Stomach (tissue), 9 donors: ENCODE results near the gene KIF18B. TPM values are rescaled to one million over a fixed set of nuclear protein-coding genes. Genes with fewer than 3 reads are reported as not detected.

Source experiments
- DNase-seq, 2 donors: peaks; one replicate each; pipeline versions ENCODE4 v3.0.0 to v3.0.0-alpha.2; 2013 to 2019
- H3K27ac ChIP-seq, 5 donors: fragments of 200-600 bp in 4 of 5; sonication (generic) in 4 of 5; one replicate each; pipeline ENCODE4 v1.5.1; 2013 to 2019; ENCODE audit warnings: mild to moderate bottlenecking in 1 of 5, moderate library complexity in 1 of 5
- H3K27me3 ChIP-seq, 3 donors: fragments of 200-600 bp; sonication (generic); one replicate each; pipeline ENCODE4 v1.5.1; 2017 to 2019; ENCODE audit warnings: mixed run types in 1 of 3
- H3K36me3 ChIP-seq, 4 donors: fragments of 200-600 bp; sonication (generic); 1 replicate in 3 of 4; 2 replicates in 1 of 4; pipeline ENCODE4 v1.5.1; 2016 to 2019
- H3K4me1 ChIP-seq, 4 donors: fragments of 200-600 bp; sonication (generic); one replicate each; pipeline ENCODE4 v1.5.1; 2016 to 2019
- H3K4me3 ChIP-seq, 4 donors: fragments of 200-600 bp; sonication (generic) in 3 of 4; one replicate each; pipeline ENCODE4 v1.5.1; 2016 to 2019; ENCODE audit warnings: mild to moderate bottlenecking in 1 of 4
- H3K9me3 ChIP-seq, 4 donors: fragments of 200-600 bp; sonication (generic); one replicate each; pipeline ENCODE4 v1.5.1; 2016 to 2019
- CTCF ChIP-seq, 7 experiments: fragments of 450-650 bp in 4 of 7; fragments of 200-600 bp in 3 of 7; sonication (generic) in 3 of 7; IDR thresholded peaks; one replicate each; pipeline ENCODE4 v1.5.1; 2016 to 2019; ENCODE audit warnings: antibody characterized with exemption in 7 of 7, control low read depth in 2 of 7, mild to moderate bottlenecking in 1 of 7
- EP300 ChIP-seq: sonication (generic); formaldehyde crosslinking; IDR thresholded peaks from one replicate; pipeline ENCODE4 v1.6.1; 2017; ENCODE audit warnings: antibody characterized with exemption
- POLR2A ChIP-seq, 4 donors: fragments of 450-650 bp; IDR thresholded peaks; one replicate each; pipeline ENCODE4 v1.6.1; 2016; ENCODE audit warnings: antibody characterized with exemption in 4 of 4, control low read depth in 2 of 4, mild to moderate bottlenecking in 1 of 4, moderate library complexity in 1 of 4
- POLR2AphosphoS5 ChIP-seq, 3 donors: sonication (generic); formaldehyde crosslinking; IDR thresholded peaks; one replicate each; pipeline ENCODE4 v1.6.1; 2016; ENCODE audit warnings: antibody characterized with exemption in 3 of 3
- WGBS, 5 donors: extraction: QIAGEN DNeasy Blood & Tissue Kit in 3 of 5; methylation state at CpG; one replicate each; pipeline versions ENCODE4 v1.1.5 to v1.1.7; 2013 to 2018; 5-methylcytosine and 5-hydroxymethylcytosine counted together
- intact Hi-C: fragments of 100-400 bp; cut with DNase I; formaldehyde crosslinking; loops from one replicate; pipeline ENCODE4 v1.15.1; 2023; ENCODE audit warnings: low total_unique reads
- polyA plus RNA-seq, 3 donors: library from polyadenylated mRNA; stranded (reverse); fragments of 200-250 nt; gene quantifications; one replicate each; pipeline ENCODE4 v1.2.3, GENCODE V29; 2013
- total RNA-seq, 5 donors: library from RNA; depleted of rRNA; stranded (reverse); fragments of >200 nt; gene quantifications; one replicate each; pipeline versions ENCODE4 v1.1.0 to v1.2.3, GENCODE V29; 2014 to 2016
- donor health status: healthy with polysubstance abuse.
- donor health status: Bipolar disorder and iron deficiency.
- donor health status: healthy.

KIF18B gene
- total and polyA plus RNA-seq, 8 donors, result 0.15 to 12.2 (median 1.2) TPM; not detected in 1

- no peaks in the 10 kb centered on the region for H3K9me3 ChIP-seq
- H3K27me3 ChIP-seq, result peaks cover 0 to 37% (median 20%) of the 10 kb centered on the region in 3 donors
- intact Hi-C loops, result no loop called here
- no peak overlapping the region for H3K4me3 ChIP-seq
- no peak for TF ChIP-seq CTCF (IDR thresholded peaks at IDR 0.05)
- TF ChIP-seq POLR2AphosphoS5 (IDR thresholded peaks at IDR 0.05), result no peak
- no peak for TF ChIP-seq POLR2A (IDR thresholded peaks at IDR 0.05)
- no peak for TF ChIP-seq EP300
- H3K4me1 ChIP-seq, result peaks cover 10 to 20% (median 13%) of the 10 kb centered on the region in 4 donors
- no peak overlapping the region for H3K27ac ChIP-seq
- 85 to 92% (median 88%) methylated on average over 10 of the region's 10 CpGs for WGBS, 5 donors
- H3K36me3 ChIP-seq, result no peaks in the 10 kb centered on the region
- DNase-seq, result no peak
Measured at GRCh38 chr17:44908761-44909326, 38.7 kb downstream of the KIF18B start.

GRCh38 chr17:44907729-44908470 is 39.7 kb downstream of the KIF18B start:
- no peak for TF ChIP-seq POLR2A (IDR thresholded peaks at IDR 0.05)
- TF ChIP-seq POLR2AphosphoS5 (IDR thresholded peaks at IDR 0.05), result no peak
- TF ChIP-seq CTCF (IDR thresholded peaks at IDR 0.05), result no peak
- TF ChIP-seq EP300, result no peak
- H3K27me3 ChIP-seq, result peaks cover 0 to 28% (median 16%) of the 10 kb centered on the region in 3 donors
- H3K4me3 ChIP-seq, result no peak overlapping the region

GRCh38 chr17:44906763-44907728 is 40.5 kb downstream of the KIF18B start:
- Histone ChIP-seq H3K27me3 (peaks cover 0 to 20% (median 11%) of the 10 kb centered on the region in 3 donors), H3K4me3 (no peak overlapping the region), H3K36me3 (no peaks in the 10 kb centered on the region), H3K9me3 (no peaks in the 10 kb centered on the region), H3K27ac (no peak overlapping the region), H3K4me1 (peaks cover 10 to 20% (median 13%) of the 10 kb centered on the region in 4 donors)
- no peak for DNase-seq
- WGBS, 5 donors, result 57 to 79% (median 64%) methylated on average over 16 to 18 of the region's 18 CpGs
- no peak for TF ChIP-seq CTCF (IDR thresholded peaks at IDR 0.05)
- no peak for TF ChIP-seq EP300
- no peak for TF ChIP-seq POLR2A (IDR thresholded peaks at IDR 0.05)
- no peak for TF ChIP-seq POLR2AphosphoS5 (IDR thresholded peaks at IDR 0.05)
- intact Hi-C loops, result no loop called here

More at GRCh38 chr17:44907729-44908470, 39.7 kb downstream of the KIF18B start:
- Histone ChIP-seq H3K9me3 (no peaks in the 10 kb centered on the region), H3K36me3 (no peaks in the 10 kb centered on the region), H3K27ac (no peak overlapping the region), H3K4me1 (peaks cover 10 to 20% (median 13%) of the 10 kb centered on the region in 4 donors)
- intact Hi-C loops, result no loop called here
- no peak for DNase-seq
- 78 to 86% (median 80%) methylated on average over 11 of the region's 11 CpGs for WGBS, 5 donors

GRCh38 chr17:44906010-44906646 is 41.4 kb downstream of the KIF18B start:
- no peak overlapping the region for H3K27ac ChIP-seq
- WGBS, 5 donors, result 73 to 86% (median 80%) methylated on average over 9 to 10 of the region's 10 CpGs
- peaks cover 0 to 10% (median 2%) of the 10 kb centered on the region in 3 donors for H3K27me3 ChIP-seq
- H3K36me3 ChIP-seq, result no peaks in the 10 kb centered on the region
- no peaks in the 10 kb centered on the region for H3K9me3 ChIP-seq
- intact Hi-C loops, result no loop called here
- DNase-seq, result no peak
- no peak overlapping the region for H3K4me3 ChIP-seq
- TF ChIP-seq POLR2A (IDR thresholded peaks at IDR 0.05) (no peak), EP300 (no peak), POLR2AphosphoS5 (IDR thresholded peaks at IDR 0.05) (no peak), CTCF (IDR thresholded peaks at IDR 0.05) (no peak)
- peaks cover 3 to 15% (median 7%) of the 10 kb centered on the region in 4 donors for H3K4me1 ChIP-seq
